ENCODE results near the gene RTEL1. TPM values are rescaled to one million over a fixed set of nuclear protein-coding genes. Genes with fewer than 3 reads are reported as not detected.

Gene RTEL1
- total RNA-seq, 6 experiments from 2014 or later, result 9.6 to 16.3 (median 12.4) TPM

- TF ChIP-seq POLR2A (IDR thresholded peaks at IDR 0.05) (no peak), CTCF (IDR thresholded peaks at IDR 0.05) (no peak)
- Histone ChIP-seq H3K4me3 (no peak overlapping the region), H3K27ac (no peak overlapping the region), H3K4me1 (peaks cover 0 to 28% (median 12%) of the 10 kb centered on the region in 4 donors), H3K9me3 (no peaks in the 10 kb centered on the region), H3K27me3 (no peaks in the 10 kb centered on the region), H3K36me3 (peaks cover 0 to 14% (median 7%) of the 10 kb centered on the region in 4 donors)
- peak in 1 of 3 donors; percentile 44 for DNase-seq
- intact Hi-C loops (cut with DNase I), result no loop called here
- ATAC-seq, result no peak
- 48% methylated on average over 5 of the region's 15 CpGs for WGBS (ENCODE audit: insufficient coverage, low coverage, low lambda C conversion rate, missing lambda C conversion rate)
Observed at GRCh38 chr20:63745424-63745805, 87.3 kb downstream of the RTEL1 start.

Small RNA genes lying within 50 kb of the gene (small RNA-seq; reads per million reads assigned to genes)
- gene LIME1 (0 to 0.48 reads per million in 2 experiments), gene TNFRSF6B (0 reads per million in 2 experiments)

Other genes starting within 250 kb of the RTEL1 start
- not detected for gene KCNQ2, start 185.7 kb upstream of the RTEL1 start, total RNA-seq
- gene EEF1A2, start 159.2 kb upstream of the RTEL1 start, total RNA-seq, result 100 to 1,000 TPM in 2 of 6 experiments, 1 to 10 TPM in 1, under 1 TPM in 3; 0.22 to 153 (median 1.0) TPM
- 10 to 100 TPM; 50.2 to 99.4 (median 76.7) TPM for gene PPDPF, start 137.5 kb upstream of the RTEL1 start, total RNA-seq
- 10 to 100 TPM in 1 of 6 experiments, 1 to 10 TPM in 3, under 1 TPM in 2; 0.78 to 11.0 (median 3.6) TPM for gene PTK6, start 120.9 kb upstream of the RTEL1 start, total RNA-seq
- not detected for gene SRMS, start 110.6 kb upstream of the RTEL1 start, total RNA-seq
- not detected for gene FNDC11, start 104.2 kb upstream of the RTEL1 start, total RNA-seq
- 10 to 100 TPM; 14.8 to 30.3 (median 24.1) TPM for gene HELZ2, start 84.1 kb upstream of the RTEL1 start, total RNA-seq
- gene GMEB2, start 31.2 kb upstream of the RTEL1 start, total RNA-seq, result 1 to 10 TPM; 3.2 to 7.0 (median 5.1) TPM
- gene STMN3, start 4.9 kb upstream of the RTEL1 start, total RNA-seq, result 1 to 10 TPM in 1 of 6 experiments, under 1 TPM in 5; 0.43 to 1.6 (median 0.77) TPM
- gene TNFRSF6B, start 38.3 kb downstream of the RTEL1 start, total RNA-seq, result 1 to 10 TPM in 1 of 6 experiments, under 1 TPM in 2, not detected in 3; 0.56 to 1.0 (median 0.62) TPM
- gene ARFRP1, start 49.7 kb downstream of the RTEL1 start, total RNA-seq, result 10 to 100 TPM; 16.0 to 22.2 (median 20.2) TPM
- gene ZGPAT, start 49.7 kb downstream of the RTEL1 start, total RNA-seq, result 10 to 100 TPM; 18.7 to 68.9 (median 31.9) TPM
- 100 to 1,000 TPM in 2 of 6 experiments, 10 to 100 TPM in 4; 37.0 to 118 (median 65.5) TPM for gene LIME1, start 78.4 kb downstream of the RTEL1 start, total RNA-seq
- gene SLC2A4RG, start 81.5 kb downstream of the RTEL1 start, total RNA-seq, result 100 to 1,000 TPM in 2 of 6 experiments, 10 to 100 TPM in 4; 36.0 to 180 (median 73.8) TPM
- gene ZBTB46, start 173.0 kb downstream of the RTEL1 start, total RNA-seq, result 1 to 10 TPM; 1.2 to 4.2 (median 2.4) TPM
- gene ABHD16B, start 203.2 kb downstream of the RTEL1 start, total RNA-seq, result not detected
- 10 to 100 TPM; 20.1 to 46.8 (median 30.5) TPM for gene TPD52L2, start 207.0 kb downstream of the RTEL1 start, total RNA-seq
- gene DNAJC5, start 236.8 kb downstream of the RTEL1 start, total RNA-seq, result 10 to 100 TPM; 10.7 to 26.0 (median 15.1) TPM

Data from right lobe of liver (tissue), 6 donors.